Renal pelvis (tissue), 4 donors: ENCODE measurements around the gene WDR20. TPM values are rescaled to one million over a fixed set of nuclear protein-coding genes. Genes with fewer than 3 reads are reported as not detected.

ENCODE experiments used
- DNase-seq: peaks from one replicate; pipeline ENCODE4 v3.0.0-alpha.2; 2013
- polyA plus RNA-seq, 3 donors: library from polyadenylated mRNA; unstranded; fragments of 120-200 nt; gene quantifications; one replicate each; pipeline ENCODE4 v1.2.1, GENCODE V29; 2013; ENCODE audit not compliant: insufficient read length in 3 of 3

WDR20 gene
- polyA plus RNA-seq, 3 donors = 27.8 to 35.1 (median 33.4) TPM

DNA sequence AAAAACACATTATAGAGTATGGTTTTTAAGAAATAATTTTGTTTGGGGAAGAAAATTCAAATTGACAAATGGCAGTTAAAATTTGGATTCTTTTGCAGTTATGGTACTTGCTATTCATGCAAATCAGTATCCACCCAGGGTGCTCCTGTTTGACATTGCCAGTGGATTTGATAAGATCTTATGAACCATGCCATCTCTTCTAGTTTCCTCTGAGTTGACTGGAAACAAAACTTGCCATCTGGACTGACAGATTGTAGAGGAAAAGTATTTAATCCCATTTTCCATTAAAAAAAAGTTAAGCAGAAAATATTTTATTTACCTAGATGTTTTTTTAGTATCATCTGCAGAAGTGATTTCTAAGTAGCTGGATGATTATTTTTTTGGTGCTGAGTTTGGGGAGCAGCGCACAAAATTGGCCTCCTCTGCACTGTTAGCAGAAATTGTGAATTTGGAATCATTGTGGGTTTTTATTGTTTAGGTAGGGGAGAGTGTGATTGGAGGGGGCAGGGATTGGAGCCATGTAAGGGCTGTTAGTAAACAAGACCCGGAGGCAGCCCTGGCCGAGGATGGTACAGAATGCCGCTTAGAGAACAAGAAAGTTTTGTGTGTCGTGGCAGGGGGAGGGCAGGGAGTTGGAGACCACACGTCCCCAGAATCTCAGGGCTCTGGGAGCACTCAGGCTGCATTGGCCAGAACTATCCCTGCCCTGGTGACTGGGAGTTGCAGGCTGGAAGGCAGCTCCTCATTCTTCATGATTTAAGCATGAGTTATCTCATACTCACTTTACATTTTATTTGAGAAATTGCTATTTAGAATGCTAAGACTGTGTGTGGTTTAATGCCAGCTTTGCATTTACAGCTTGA, 56.6 kb downstream of the WDR20 start:
- DNase-seq = no peak

DNA sequence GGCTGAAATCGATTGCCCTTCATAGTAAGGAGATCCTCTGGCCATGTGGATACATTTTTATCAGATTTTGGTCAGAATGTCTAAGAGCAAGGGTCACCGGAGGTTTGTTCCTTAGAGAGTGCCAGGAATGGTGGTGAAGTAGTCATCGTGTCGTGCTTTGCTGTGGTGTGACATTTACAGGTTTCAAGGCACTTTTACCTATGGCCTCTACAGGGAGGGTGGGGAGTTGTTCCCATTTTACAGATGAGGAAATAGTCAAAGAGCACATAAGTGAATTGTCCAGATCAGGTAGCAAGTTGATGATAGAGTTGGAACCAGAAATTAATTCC, 57.2 kb downstream of the WDR20 start:
- DNase-seq = no peak

DNA sequence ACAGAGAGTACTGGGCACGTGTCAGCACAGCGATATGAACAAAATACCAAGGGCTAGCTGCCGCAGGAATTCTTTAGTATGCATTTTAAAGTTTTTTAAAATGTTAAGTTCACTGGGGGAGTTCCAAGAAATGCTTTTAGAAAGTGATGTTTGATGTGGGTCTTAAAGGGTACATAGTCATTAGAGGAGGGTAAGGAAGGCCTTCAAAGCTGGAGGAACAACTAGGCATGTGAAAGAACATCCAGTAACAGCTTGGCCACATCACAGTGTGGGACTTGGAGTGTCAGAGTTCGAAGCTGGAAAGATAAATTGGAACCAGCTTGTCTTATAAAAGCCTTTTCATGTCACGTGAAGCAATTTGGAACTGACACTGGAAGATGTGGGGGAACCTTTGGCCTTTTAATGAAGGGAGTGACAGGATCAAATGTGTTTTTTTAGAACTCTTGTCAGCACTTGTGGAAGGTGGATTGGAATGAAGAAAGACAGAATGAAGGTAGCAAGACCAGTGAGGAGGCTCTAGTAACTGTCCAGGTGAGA, 57.7 kb downstream of the WDR20 start:
- peak; percentile 57 for DNase-seq

DNA sequence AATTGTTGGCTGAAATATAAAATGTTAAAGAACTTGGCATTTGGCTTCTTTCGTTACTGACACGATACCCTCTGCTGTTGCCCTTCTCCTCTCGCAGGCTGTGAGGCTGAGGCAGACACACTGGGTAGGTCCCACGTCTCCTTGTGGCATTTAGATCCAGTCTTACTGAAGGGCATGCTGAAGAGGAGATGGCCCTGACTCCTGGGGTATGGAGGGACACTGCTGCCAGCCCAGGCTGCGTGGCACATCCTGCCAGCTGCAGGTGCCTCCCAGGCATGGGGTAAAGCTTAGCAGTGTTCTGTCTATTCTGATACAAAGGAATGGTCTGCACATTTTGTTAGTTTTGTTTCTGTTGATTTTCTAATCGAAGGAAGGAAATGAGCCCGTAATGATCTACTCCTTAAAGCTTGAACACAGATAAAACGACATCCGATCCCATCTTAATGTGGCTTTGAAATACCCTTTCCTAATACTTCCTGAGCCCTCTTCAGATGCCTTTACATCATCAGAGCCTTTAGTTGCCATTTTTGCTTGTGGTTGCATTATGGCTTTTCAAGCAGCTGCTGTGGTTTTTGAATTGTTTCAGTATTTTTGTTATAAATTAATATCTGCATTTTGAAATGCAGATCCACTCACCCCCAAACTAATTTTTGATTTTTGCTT, 61.1 kb downstream of the WDR20 start:
- DNase-seq = no peak

DNA sequence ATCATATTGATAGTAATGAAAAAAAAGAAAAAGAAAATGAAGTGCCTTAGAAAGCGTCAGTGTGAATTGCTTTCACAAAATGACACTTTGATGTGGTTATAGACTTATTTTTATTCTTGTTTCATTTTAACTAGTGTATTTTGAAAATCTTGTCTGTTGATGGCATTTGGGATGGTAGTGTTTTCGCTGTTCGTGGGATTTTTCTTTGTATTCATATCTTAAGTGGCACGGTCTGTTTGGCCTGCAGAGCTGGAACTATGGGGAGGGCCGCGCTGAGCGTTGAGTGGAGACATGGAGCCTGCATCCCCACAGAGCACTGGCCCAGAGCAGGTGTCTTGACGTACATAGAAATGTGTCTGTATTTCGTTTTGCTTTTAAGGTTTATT, 61.6 kb downstream of the WDR20 start:
- no peak for DNase-seq

DNA sequence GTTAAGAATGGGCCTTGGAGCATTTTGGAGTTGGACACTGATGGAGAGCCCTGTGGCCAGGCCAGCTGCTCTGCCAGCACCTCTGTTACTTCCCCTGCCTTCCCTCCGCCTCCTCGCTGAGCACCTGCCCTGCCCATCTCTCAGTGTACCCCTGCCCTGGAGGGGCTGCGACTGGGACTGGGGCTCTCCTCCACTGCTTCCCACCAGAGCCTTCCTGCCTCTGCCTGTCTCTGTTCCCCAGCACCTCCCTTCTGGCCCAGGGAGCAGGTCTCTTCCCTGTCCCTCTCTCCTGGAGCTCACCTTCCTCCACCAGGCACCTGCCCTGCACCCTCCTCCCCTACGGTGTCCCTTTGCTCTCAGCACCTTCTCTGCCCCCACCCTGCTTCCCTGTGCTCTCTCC, 62.1 kb downstream of the WDR20 start:
- DNase-seq = no peak

DNA sequence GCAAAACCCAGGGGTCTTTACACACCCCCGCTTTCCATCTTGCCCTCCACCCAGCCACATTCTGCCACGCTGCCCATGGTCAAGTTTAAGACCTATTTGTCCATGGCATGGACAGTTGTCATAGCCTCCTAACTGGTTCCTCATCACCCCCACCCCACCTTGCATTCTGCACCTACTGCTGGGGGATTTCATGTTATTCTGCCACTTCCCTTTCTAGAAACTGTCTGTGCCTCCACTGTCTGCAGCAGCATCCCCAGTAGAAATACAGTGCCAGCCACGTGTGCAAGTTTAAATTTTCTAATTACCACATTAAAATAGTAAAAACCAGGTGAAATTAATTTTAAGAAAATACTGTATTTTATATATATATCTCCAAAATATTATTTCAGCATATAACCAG, 63.2 kb downstream of the WDR20 start:
- no peak for DNase-seq

DNA sequence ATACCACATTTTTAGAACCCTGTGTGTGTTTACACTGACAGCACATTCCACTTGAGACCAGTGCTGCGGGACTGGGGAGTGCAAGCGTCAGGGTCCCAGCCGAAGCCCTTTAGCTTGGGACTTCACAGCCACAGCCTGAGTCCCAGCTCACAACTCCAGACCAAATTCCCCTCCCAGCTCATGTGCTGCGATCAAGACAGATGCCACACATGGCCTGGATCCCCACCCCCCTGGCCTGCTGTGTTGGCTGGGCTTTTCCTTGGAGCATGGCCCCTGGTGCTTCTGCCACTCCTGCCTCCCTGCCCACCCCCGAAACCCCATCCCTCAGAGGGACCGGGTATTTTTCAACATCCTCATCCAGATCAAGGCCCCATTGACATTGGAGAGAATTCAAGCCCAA, 63.7 kb downstream of the WDR20 start:
- no peak for DNase-seq

DNA sequence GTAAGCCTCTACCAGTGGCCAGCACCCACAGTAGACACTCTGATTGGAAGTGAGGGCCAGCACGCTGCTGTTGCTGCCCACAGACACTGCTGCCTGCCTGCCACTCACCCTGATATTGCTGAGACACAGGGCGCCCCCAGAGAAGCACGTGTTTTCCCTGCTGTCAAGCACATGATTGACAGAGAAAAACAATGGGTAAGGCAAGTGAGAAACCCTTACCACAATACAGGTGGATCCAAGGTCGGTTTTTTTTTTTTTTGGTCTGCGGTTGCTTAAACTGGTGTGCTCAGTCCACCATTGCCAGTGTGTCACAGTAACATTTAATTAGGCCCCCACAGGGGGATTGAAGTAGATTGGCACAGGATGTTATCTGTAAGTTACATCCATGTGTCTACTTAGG, 65.9 kb downstream of the WDR20 start:
- no peak for DNase-seq

DNA sequence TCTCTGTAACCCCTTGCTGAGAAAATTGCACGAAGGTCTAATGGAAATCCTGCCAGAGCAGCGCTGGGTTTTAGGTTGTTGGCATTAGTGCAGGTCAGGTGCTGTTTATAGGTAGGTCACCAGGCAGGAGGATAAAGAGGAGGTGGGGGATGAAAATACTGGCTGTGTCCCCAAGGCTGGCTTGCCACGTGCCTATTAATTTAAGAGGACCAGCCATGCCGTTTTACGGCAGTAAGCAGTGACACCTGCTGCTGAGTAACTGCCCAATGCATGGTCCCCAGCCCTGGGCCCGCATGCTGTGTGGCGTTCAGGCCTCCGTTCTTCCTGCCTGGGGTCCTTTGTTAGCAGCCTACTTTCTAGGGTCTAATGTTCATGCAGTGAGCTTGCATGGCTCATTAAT, 67.2 kb downstream of the WDR20 start:
- no peak for DNase-seq

DNA sequence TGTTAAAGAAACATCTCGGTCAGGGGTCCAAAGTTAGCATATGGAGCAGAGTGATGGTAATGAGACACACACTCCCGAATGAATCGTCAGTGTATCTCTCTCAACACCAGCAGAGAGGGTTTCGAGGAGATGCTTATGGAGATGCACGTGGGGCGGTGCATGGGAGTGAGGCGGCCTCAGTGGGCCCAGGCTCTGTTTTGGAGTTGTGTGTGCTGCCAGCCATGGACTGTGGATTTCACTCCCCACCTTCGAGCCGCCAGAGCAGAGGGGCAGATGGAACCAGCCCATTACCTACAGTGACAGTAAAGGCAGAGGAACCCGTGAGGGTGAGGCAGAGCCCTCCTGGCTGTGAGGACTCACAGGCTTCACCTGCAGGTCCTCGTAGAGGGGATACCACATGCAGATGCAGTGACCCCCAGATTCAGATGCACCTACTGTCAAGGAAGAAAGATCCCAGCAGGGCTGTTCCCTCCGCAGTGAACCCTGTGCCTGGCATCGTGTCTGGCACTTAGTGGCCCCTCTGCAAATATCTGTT, 68.2 kb downstream of the WDR20 start:
- DNase-seq = no peak

DNA sequence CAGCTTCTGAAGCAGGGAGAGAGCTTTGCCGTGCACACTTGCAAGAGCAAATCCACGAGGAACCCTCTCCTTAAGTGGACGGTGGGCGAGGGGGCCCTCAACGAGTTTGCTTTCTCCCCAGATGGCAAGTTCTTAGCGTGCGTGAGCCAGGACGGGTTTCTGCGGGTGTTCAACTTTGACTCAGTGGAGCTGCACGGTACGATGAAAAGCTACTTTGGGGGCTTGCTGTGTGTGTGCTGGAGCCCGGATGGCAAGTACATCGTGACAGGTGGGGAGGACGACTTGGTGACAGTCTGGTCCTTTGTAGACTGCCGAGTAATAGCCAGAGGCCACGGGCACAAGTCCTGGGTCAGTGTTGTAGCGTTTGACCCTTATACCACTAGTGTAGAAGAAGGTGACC, 69.0 kb downstream of the WDR20 start:
- DNase-seq = no peak

DNA sequence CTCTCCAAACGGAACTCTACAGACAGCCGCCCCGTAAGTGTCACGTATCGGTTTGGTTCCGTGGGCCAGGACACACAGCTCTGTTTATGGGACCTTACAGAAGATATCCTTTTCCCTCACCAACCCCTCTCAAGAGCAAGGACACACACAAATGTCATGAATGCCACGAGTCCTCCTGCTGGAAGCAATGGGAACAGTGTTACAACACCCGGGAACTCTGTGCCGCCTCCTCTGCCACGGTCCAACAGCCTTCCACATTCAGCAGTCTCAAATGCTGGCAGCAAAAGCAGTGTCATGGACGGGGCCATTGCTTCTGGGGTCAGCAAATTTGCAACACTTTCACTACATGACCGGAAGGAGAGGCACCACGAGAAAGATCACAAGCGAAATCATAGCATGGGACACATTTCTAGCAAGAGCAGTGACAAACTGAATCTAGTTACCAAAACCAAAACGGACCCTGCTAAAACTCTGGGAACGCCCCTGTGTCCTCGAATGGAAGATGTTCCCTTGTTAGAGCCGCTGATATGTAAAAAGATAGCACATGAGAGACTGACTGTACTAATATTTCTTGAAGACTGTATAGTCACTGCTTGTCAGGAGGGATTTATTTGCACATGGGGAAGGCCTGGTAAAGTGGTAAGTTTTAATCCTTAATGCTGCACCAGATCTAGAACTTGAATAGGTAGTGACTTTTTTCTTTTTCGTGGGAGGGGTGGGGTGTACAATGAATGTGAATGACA, 69.7 kb downstream of the WDR20 start:
- DNase-seq = peak; percentile 77

DNA sequence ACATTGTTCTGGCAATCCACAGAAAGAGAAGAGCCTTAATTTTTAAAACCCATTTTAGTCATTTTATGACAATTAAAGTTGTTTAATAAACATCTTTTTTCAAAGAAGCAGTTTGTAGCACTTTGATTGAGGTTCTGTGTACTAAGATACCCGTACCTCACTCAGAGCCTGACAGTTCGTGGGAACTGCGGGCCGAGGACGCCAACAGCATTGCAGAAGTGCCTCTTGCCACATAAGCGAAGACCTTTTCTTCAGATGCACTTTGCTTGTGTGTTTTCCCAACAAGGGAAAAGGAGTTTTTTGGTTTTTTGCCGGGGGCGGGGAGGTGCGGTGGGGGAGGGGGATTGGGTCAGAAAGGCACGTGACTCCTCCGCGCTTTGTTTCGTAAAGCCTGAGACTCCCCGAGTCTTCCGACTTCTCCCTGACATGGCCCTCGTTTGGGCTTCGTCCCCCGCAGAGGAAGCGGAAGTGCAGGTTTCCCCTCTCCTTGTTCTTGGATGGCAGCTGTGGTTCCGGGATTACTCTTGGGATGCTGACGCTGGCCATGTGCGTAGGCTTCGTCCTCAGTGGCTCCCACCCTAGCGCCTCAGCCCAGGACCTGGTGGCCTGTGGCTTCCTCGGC, 70.8 kb downstream of the WDR20 start:
- no peak for DNase-seq

DNA sequence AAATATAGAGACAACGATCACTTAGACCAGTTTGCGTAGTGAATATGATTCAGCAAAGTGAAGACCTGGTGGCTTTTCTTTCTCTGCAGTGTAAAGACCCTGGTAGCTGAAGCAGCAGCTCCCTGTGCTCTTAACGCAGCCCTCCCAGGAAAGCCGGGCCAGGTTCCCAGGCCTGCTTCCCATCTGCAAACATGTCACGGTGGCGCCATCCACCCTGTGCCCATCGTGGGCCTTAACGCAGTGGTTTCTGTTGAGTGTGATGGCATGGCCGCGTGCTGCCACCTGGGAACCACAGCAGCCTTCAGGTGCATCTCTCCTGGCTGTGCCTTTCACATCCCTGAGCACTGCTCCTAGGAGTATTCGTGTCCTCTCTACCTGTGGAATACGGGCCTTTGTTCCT, 71.5 kb downstream of the WDR20 start:
- DNase-seq = no peak

DNA sequence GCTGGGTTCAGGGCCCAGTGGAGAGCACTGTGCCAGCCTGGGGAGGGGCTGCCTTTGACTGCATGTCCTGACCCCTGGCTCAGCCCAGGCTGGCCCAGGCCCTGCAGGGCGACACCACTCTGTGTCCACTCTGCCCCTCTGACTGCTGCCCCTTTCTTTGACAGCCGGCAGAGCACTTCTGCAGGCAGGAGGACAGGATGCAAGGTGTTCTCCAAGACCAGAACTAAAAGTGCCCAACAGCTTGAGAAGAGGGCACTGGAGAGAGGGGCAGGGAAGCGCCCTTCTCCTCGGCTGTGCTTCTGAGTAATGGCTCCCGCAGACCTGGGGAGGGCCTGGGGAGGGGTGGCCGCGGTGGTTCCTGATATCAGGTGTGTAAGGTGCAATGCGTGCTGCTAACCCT, 72.7 kb downstream of the WDR20 start:
- no peak for DNase-seq

DNA sequence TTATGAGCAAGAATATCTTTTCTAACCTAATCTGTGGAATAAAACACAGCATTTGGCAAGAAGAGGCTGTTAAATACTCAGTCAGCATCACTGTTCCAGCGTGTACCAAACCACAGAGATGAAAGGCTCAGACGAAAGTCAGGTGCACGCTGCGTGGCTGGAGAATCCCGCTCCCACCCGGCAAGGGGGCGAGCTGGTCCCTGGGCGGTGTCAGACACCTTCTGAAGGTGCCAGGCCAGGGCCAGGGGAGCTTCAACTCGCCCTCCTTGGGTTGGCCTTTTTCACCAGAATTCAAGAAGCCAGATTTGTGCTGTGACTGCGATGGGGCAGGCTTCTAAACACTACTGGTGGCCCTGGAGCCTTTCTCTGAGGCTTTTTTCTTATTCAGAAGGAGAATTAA, 73.1 kb downstream of the WDR20 start:
- DNase-seq = no peak

DNA sequence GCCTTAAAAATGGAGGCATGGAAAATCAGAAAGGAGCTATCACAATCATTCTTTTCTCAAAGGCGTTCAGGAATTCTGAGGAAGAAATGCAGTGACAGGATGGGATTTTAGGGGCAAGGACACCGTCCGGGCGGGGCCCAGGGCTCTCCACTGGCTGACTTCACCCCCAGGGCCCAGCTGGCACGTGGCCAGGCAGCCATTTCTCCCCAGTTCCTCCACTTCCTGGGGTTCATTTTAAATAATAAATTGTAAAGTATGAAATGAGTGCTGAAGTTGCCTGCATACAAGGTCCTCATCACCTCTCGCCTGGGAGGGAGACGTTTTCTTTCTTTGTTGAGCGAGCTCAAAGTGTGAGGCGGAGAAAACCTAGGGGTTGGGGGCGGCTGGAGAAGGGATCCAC, 73.8 kb downstream of the WDR20 start:
- no peak for DNase-seq

DNA sequence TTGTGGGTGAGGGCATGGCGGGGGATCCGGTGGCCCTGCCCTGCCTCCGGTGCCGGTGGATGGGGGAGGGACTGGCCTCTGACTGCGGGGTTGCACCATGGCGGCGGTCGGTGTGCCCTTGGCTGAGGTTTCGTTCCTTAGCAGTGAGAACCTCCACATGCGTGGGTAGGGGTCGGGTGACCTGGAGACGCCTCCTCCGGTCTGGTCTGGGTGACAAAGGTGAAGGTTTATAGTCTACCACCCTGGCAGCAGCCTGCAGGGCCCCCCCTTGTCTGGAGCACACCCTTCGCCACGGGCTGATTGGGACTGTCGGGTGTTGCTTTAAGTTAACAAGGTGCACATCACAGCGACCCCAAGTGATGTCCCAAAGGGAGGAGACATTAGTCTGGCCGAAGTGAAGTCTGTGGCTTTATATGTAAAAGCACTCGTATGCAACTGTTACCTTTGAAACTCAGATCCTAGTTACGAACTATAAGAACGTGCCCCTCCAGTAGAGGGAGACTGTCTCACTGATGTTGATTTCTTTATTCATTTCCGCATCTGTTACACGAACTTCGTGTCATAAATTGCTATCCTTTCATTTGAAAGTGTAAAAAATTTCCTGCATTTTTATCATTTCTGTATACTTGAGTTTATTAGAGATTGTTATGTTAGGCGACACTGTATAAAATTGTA, 74.4 kb downstream of the WDR20 start:
- no peak for DNase-seq

DNA sequence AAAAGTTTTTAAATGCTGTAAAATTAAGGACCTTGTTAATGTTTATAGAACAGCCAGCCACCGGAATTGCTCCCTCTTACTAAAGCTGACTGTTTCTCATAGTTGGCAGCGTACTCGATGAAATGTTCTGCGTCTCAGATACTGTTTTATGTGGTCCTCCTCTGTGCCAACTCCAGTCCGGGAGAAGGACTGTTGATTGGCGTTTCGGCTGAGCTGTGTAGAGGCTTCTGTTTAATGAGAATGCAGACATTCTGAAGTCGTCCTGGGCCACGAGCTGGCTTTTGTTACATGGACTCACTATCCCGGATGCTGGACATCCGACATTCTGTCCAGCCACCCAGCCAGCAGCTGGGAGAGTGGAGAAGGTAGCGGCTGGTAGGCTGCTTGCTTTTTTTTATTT, 75.4 kb downstream of the WDR20 start:
- no peak for DNase-seq

DNA sequence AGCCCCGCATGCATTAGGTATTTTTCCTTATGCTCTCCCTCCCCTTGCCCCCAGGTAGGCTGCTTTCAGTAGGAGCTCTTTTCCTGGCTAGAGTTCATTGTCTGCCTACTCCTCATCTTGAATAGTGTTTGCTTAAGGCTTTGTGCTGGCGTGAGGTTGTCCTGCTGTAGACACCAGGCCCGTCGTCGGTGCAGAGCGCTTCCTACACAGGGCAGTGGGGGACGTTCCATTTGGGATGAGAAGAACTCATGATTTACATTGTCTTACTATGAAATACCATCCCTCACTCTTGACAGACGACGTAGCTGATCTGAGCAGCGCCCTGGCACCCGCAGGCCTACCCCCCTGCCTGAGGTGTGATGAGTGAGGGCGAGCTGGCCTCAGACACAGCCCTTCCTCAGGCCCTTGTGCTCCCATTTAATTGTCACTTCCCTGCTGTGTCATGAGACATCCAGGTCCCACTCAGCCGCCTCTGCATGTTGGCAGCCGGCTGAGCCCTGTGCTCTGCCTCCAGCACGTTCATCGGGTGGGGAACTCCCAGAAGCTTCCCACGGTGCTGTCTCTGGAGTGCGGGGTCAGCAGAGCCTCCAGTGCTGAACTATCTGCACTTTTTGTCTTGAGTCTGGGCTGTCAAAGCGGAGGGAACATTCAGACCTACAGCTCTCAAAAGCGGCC, 76.0 kb downstream of the WDR20 start:
- DNase-seq = no peak
